ENCODE data around the gene P2RY14.

Gene P2RY14

GRCh38 chr3:151209654-151210053, 68.7 kb downstream of the P2RY14 start:
- Histone ChIP-seq H3K4me2 (ENCODE audit: low read depth, low read length, poor library complexity, severe bottlenecking) (no peak overlapping the region), H3F3A (ENCODE audit: low read depth) (no peaks in the 10 kb centered on the region), H3K9me3 (ENCODE audit: insufficient read depth, low read depth, low read length) (no peaks in the 10 kb centered on the region), H3K4me1 (ENCODE audit: insufficient read depth, low read length, poor library complexity, severe bottlenecking) (peaks cover 7% of the 10 kb centered on the region), H3K4me3 (ENCODE audit: low read length, poor library complexity, severe bottlenecking) (no peak overlapping the region), H3K9ac (ENCODE audit: low read depth, low read length, poor library complexity, severe bottlenecking) (no peak overlapping the region), H3K27me3 (ENCODE audit: insufficient read depth, low read length, poor library complexity, severe bottlenecking) (no peaks in the 10 kb centered on the region), H3K36me3 (ENCODE audit: insufficient read depth, low read length) (peaks cover 11% of the 10 kb centered on the region; the same call in 1 of the 2 replicates), H3K9me2 (replicated peaks; ENCODE audit: low read depth, low read length) (no peaks in the 10 kb centered on the region), H2AFZ (ENCODE audit: low read length) (no peak overlapping the region), H4K20me1 (ENCODE audit: insufficient read depth, low read length, poor library complexity, severe bottlenecking) (no peaks in the 10 kb centered on the region), H3K79me2 (ENCODE audit: insufficient read depth, low read length) (no peaks in the 10 kb centered on the region)
- TF ChIP-seq, protein P1, sequence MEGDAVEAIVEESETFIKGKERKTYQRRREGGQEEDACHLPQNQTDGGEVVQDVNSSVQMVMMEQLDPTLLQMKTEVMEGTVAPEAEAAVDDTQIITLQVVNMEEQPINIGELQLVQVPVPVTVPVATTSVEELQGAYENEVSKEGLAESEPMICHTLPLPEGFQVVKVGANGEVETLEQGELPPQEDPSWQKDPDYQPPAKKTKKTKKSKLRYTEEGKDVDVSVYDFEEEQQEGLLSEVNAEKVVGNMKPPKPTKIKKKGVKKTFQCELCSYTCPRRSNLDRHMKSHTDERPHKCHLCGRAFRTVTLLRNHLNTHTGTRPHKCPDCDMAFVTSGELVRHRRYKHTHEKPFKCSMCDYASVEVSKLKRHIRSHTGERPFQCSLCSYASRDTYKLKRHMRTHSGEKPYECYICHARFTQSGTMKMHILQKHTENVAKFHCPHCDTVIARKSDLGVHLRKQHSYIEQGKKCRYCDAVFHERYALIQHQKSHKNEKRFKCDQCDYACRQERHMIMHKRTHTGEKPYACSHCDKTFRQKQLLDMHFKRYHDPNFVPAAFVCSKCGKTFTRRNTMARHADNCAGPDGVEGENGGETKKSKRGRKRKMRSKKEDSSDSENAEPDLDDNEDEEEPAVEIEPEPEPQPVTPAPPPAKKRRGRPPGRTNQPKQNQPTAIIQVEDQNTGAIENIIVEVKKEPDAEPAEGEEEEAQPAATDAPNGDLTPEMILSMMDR (conservative IDR thresholded peaks at IDR 0.05; ENCODE audit: low read length) = no peak
- TF ChIP-seq EZH2phosphoT487 (IDR thresholded peaks at IDR 0.05; ENCODE audit: borderline replicate concordance) = no peak

DNA sequence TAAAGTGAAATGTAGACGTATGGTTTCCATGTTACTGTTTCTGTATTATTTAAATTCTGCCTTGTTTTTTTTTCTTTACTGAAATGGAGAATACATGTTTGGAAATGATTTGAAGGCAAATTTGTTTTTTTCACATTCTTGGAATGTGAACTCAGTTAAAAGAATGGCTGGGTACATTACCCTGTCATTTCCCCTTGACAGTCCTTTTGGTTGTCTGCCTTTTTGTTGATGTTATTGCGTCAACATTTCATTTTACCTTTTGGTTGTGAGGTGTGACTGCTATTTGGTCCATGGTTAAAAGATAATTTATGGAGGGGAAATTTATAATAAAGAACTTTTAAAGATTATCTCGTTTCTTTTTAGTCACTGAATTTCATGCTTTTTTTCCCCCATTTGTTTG, 72.1 kb downstream of the P2RY14 start:
- no peaks in the 10 kb centered on the region for H3K79me2 ChIP-seq (ENCODE audit: insufficient read depth, low read length)
- H3K9me2 ChIP-seq (replicated peaks; ENCODE audit: low read depth, low read length) = no peaks in the 10 kb centered on the region
- no peaks in the 10 kb centered on the region for H3K9me3 ChIP-seq (ENCODE audit: insufficient read depth, low read depth, low read length)
- no peak overlapping the region for H2AFZ ChIP-seq (ENCODE audit: low read length)
- 0 out of 2 replicates have a peak, but pooled peaks cover under 1% of the 10 kb centered on the region for H3F3A ChIP-seq (ENCODE audit: low read depth)
- H3K4me2 ChIP-seq (ENCODE audit: low read depth, low read length, poor library complexity, severe bottlenecking) = no peak overlapping the region
- H4K20me1 ChIP-seq (ENCODE audit: insufficient read depth, low read length, poor library complexity, severe bottlenecking) = no peaks in the 10 kb centered on the region
- peaks cover 11% of the 10 kb centered on the region for H3K4me1 ChIP-seq (ENCODE audit: insufficient read depth, low read length, poor library complexity, severe bottlenecking)
- H3K4me3 ChIP-seq (ENCODE audit: low read length, poor library complexity, severe bottlenecking) = no peak overlapping the region
- H3K9ac ChIP-seq (ENCODE audit: low read depth, low read length, poor library complexity, severe bottlenecking) = no peak overlapping the region
- TF ChIP-seq, protein P1 (conservative IDR thresholded peaks at IDR 0.05; ENCODE audit: low read length) = no peak
- TF ChIP-seq EZH2phosphoT487 (IDR thresholded peaks at IDR 0.05; ENCODE audit: borderline replicate concordance) = no peak
- H3K36me3 ChIP-seq (ENCODE audit: insufficient read depth, low read length) = peaks cover 7% of the 10 kb centered on the region; the same call in 1 of the 2 replicates
- no peaks in the 10 kb centered on the region for H3K27me3 ChIP-seq (ENCODE audit: insufficient read depth, low read length, poor library complexity, severe bottlenecking)

- Histone ChIP-seq H3K9ac (ENCODE audit: low read depth, low read length, poor library complexity, severe bottlenecking) (no peak overlapping the region), H3K4me3 (ENCODE audit: low read length, poor library complexity, severe bottlenecking) (no peak overlapping the region), H3F3A (ENCODE audit: low read depth) (0 out of 2 replicates have a peak, but pooled peaks cover 3% of the 10 kb centered on the region), H3K79me2 (ENCODE audit: insufficient read depth, low read length) (no peaks in the 10 kb centered on the region), H2AFZ (ENCODE audit: low read length) (no peak overlapping the region), H3K4me2 (ENCODE audit: low read depth, low read length, poor library complexity, severe bottlenecking) (no peak overlapping the region), H3K9me2 (replicated peaks; ENCODE audit: low read depth, low read length) (no peaks in the 10 kb centered on the region), H4K20me1 (ENCODE audit: insufficient read depth, low read length, poor library complexity, severe bottlenecking) (no peaks in the 10 kb centered on the region), H3K36me3 (ENCODE audit: insufficient read depth, low read length) (peaks cover 7% of the 10 kb centered on the region; the same call in 1 of the 2 replicates), H3K9me3 (ENCODE audit: insufficient read depth, low read depth, low read length) (no peaks in the 10 kb centered on the region), H3K4me1 (ENCODE audit: insufficient read depth, low read length, poor library complexity, severe bottlenecking) (peaks cover 7% of the 10 kb centered on the region), H3K27me3 (ENCODE audit: insufficient read depth, low read length, poor library complexity, severe bottlenecking) (no peaks in the 10 kb centered on the region)
- no peak for TF ChIP-seq EZH2phosphoT487 (IDR thresholded peaks at IDR 0.05; ENCODE audit: borderline replicate concordance)
- TF ChIP-seq, protein P1 (conservative IDR thresholded peaks at IDR 0.05; ENCODE audit: low read length) = no peak
Observed at GRCh38 chr3:151205482-151205881, 72.9 kb downstream of the P2RY14 start.

Data from Loucy (cell line).